CD4-positive, alpha-beta T cell treated with Interferon alpha-2 for 1 hour (primary cell): ENCODE measurements around the gene RAB17.

Experiments
- DNase-seq, 2 donors: peaks; one replicate each; pipeline ENCODE4 v3.0.0-alpha.2; 2020 to 2022

RAB17 gene

DNA sequence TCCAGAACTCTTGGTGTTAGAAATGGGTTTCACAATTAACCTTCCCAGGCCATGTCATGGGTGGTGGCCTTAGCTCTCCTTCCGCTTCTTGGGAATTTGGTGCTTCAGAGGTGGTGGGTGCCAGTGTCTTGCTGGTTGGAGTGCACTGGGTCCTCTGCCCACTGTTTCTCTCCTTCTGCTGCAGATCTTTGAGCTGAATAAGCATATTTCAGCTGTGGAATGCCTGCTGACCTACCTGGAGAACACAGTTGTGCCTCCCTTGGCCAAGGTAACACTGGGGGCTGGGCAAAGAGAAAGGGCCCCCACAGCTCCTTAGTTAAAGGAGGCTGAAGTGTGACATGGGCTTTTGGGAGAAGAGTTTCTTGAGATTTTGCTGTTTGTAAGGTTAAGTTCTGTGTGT, 56.2 kb downstream of the RAB17 start:
- no peak for DNase-seq

DNA sequence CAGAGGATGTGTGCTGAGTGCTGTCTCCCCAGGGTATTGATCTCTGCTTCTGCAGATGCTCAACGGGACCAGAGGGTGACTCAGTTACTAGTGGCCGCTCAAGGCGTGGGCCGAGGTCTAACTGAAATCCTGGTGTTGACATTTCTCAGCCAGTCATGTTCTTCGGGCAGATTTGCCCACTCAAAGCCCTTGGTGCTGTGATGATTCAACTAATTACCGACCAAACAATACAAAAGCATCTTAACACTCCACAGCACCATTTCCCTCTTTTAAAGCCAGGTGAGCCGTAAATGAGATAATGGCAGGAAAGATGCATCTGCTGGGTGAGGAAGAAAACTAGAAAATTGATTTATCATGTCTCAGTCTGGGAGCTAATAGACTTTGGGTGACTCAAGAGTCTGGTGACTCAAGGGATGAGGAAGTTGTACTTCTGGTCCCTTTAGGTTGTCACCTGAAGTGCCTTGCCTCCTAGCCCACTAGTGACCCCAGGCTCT, 56.8 kb downstream of the RAB17 start:
- no peak for DNase-seq

DNA sequence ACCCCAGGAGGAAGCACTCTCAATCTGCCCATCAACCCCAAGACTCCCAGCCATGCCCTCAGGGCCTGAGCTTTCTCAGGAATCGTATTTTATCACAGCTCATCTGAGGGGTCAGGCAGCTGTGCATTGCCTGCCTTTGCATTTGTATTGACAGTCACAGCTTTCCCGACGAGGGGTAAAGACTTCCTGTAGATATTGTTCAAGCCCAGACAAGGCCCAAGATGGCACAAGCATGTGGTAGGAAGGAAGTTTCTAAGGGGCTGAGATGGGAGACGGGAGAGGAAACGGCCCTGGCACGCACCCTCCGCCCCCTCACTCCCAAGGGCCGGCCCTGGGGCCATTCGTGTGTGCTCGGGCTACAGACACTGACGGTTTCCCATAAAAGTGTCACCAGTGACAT, 58.4 kb downstream of the RAB17 start:
- DNase-seq = no peak

DNA sequence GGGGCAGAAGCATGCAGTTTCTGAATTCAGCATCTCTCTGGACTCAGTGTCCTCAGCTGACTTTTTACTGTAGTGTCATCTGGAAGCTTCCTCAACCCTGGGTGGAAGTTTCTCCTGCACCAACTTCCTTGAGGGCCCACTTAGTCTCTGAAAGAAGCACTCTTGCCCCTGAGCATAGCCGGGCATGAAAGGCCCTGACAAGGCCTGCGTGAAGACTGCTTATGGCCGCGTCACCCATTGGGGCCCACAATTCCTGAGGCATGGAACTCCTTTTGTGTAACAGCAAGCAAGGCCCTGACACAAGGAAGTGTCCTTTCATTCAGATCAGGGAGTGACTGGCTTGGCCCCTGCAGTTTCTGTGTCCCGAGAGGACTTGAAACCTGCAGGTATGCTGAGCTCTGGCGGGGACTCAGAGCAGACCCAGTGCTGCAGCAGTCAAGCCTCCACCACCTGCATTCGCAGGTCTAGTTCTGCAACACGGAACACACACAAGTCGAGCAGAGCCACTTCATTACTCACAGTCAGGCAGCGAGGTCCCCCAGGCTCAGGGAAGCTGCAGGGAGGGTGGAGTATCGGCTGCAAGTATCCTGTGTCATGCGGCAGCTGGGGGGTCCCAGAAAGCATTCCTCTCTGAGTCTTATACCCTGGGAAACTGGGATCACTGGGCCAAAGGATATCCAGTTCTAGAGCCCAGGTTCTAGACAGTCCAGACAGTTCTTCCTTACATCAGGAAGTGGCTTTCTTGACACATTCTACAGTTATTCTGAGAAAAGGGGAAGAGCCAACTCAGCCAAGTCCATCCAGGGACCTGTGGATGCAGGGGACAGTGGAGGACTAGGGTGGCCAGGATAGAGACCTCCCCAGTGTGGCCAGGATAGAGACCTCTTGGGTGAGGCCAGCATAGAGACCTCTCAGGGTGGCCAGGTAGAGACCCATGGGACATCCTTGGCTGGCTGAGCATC, 59.8 kb downstream of the RAB17 start:
- DNase-seq = no peak

DNA sequence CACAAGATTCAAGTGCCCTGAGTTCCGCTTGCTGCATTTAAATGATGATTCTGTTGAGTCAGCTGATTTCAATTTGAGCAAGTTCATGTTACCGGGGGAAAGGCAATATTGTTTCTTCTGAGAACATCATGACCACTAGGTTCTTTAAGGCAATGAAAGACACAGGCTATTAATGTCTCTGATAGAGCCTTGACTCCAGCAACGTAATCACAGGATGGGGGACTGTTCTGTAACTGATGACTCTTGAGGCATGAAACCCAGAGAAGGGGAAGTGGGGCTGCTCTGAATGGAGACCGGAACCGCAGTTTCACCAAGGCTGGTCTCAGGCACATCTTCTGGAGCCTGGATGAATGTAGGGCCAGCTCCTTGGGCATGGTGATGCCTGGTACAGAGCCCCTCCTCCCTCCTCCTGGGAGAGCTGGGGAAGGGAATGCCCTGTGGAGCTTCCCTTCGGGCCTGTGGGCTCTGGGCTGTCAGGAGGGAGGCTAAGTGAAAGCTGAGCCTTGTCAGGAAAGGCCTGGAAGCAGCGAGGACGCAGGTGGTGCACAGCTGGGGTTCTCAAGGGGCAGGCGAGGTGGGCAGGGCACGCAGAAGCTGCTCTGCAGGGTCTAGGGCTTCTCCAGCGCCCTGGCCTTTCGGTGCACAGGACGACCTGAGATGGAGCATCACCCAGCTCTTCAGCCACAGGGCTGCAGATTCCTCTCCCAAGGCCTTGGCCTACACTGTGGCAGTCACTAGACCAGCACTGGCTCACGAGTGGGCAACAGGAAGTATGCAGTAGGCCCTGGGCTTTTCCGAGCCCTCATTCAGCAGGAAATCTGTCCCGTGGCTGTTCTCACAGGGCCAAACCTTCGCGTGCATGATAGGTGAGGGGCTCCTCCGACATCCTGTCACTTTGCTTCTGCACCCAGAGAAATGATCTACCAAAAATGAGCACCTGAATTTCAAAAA, 60.8 kb downstream of the RAB17 start:
- DNase-seq = no peak

DNA sequence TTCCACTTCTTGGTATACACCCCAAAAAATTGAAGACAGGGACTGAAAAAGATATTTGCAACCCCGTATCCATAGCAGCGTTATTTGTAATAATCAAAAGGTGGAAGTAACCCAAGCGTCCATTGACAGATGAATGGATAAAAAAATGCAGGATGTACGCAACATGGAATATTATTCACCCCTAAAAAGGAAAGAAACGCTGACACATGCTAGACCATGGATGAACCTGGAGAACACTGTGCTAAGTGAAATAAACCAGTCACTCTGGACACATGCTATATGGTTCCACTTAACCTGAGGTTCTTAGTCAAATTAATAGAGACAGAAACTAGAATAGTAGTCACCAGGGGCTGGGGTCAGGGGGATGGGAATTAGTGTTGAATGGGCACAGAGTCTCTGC, 62.8 kb downstream of the RAB17 start:
- DNase-seq = no peak

DNA sequence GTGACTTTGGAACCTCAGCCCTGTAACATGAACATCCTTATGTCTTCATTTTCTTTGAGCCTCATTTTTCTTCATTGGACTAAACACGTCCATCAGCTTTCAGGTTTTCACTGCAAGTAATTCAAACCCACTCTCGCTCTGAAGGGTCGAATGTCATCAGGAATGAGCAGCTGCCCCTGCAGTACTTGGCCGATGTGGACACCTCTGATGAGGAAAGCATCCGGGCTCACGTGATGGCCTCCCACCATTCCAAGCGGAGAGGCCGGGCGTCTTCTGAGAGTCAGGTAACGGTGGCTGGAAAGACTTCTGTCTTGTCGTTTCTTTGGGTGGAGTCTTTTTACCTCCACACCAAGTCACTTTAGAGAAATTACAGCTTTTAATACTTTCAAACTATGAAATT, 63.3 kb downstream of the RAB17 start:
- no peak for DNase-seq

DNA sequence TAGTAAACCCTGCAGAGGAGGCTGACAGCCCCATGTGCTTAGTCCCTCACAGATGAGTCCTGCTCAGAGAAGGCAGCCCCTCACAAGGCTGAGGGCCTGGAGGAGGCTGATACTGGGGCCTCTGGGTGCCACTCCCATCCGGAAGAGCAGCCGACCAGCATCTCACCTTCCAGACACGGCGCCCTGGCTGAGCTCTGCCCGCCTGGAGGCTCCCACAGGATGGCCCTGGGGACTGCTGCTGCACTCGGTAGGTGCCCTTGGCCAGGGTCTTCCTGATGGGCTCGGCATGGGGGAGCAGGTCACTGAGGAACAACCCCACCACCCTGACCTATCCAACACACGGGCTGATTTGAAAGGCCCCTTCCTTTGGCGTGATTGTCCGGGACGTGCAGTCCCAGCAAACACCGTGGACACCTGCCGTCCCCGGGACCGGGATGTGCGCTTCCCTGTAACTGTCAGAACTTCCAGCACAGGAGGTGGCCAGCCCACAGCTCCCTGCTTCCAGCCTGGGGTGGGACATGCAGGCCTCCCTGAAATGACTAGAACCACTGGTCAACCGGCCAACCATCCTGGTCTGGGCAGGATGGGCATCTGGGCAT, 64.9 kb downstream of the RAB17 start:
- DNase-seq = no peak

DNA sequence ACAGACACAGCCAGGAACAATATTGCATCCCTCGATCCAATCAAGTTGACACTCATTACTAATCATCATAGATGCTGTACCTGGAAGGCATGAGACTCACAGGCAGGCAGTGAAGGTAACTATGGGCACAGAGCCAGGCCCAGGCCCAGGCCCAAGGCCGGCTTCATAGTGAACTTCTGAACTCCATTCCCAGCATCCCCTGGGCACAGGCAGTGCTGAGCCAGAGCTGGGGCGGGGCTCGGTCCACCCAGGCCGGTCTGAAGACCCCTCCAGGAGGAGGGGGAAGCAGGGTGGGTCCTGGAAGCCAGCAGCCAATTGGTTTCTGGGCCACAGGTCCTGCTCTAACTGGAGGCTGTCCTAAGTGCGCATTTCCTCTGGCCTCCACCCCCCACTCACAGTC, 65.9 kb downstream of the RAB17 start:
- no peak for DNase-seq
